Activated T-helper 1 cell treated with Interleukin-2 at 50 U/mL for 16 hours (primary cell): ENCODE results near the gene ZDHHC18.

Source experiments
- DNase-seq: peaks from one replicate; pipeline ENCODE4 v3.0.0-alpha.2; 2020; ENCODE audit warnings: low read depth

ZDHHC18 gene

DNA sequence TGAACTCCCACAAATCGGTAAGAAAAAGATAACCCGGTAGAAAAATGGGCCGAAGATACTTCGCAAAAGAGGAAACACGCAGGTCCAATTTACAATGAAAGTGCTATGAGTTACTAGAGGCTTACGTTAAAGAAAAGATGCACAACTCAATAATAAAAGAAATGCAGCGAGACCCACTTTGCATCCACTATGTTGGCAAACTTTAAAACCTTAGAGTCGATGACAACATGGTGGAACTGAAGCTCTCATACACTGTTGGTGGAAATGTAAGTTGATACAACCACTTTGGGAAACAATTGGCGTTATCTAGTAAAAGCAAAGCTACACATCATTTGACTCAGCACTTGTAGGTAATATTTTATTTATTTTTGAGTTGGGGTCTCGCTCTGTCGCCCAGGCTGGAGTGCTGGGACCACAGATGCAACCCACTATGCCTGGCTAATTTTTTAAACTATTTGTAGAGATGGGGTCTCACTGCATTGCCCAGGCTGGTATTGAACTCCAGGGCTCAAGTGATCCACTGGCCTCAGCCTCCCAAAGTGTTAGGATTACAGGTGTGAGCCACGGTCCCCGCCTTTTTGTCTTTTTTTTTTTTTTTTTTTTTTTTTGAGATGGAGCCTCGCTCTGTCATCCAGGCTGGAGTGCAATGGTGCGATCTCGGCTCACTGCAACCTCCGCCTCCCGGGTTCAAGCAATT lies 74.5 kb downstream of the ZDHHC18 start:
- no peak for DNase-seq
